AG04450 (cell line): ENCODE data around the gene PRR36. TPM values are rescaled to one million over a fixed set of nuclear protein-coding genes. Genes with fewer than 3 reads are reported as not detected.

Experiments used
- CTCF ChIA-PET: fragments of 300-600, 350-600 bp; formaldehyde crosslinking; extraction: SDS; loops from one replicate; lab custom pipeline; 2022; ENCODE audit warnings: antibody characterized with exemption, inconsistent platforms; lab: Charles Lee
- POLR2A ChIA-PET: fragments of 350-600 bp; formaldehyde crosslinking; extraction: SDS; loops from one replicate; lab custom pipeline; 2021; ENCODE audit warnings: antibody characterized with exemption, inconsistent platforms; lab: Yijun Ruan, JAX
- DNase-seq: peaks from one replicate; pipeline ENCODE4 v3.0.0-alpha.2; 2011; ENCODE audit warnings: low read depth, low spot score
- H3K27ac ChIP-seq: one replicate; pipeline ENCODE4 v1.5.1; 2012; ENCODE audit warnings: low read depth, low read length, control low read depth
- H3K27me3 ChIP-seq: one replicate; pipeline ENCODE4 v1.6.0; 2012; ENCODE audit warnings: low read length; ENCODE audit not compliant: control insufficient read depth, insufficient read depth
- H3K4me3 ChIP-seq: 2 replicates; pipeline ENCODE4 v1.5.1; 2011; ENCODE audit warnings: mild to moderate bottlenecking, low read depth, low read length, control low read depth
- H3K9me3 ChIP-seq: 2 replicates; pipeline ENCODE4 v1.5.1; 2012; ENCODE audit warnings: low read length; ENCODE audit not compliant: control insufficient read depth, insufficient read depth
- CTCF ChIP-seq: IDR thresholded peaks from 2 replicates; pipeline ENCODE4 v1.5.1; 2011; ENCODE audit warnings: low read depth, low read length, control low read depth, inconsistent platforms
- polyA plus RNA-seq: library from polyadenylated mRNA; depleted of rRNA; stranded (reverse); fragments of >200 nt; gene quantifications from 2 replicates; pipeline ENCODE4 v1.2.3, GENCODE V29; 2011

The PRR36 gene
- polyA plus RNA-seq, 1 experiment, result not detected

- ChIA-PET CTCF (no interaction called here), POLR2A (no interaction called here)
- Histone ChIP-seq H3K27ac (no peak within 1 kb of the TSS), H3K9me3 (no peaks in the 10 kb centered on the region; the same call in 1 of the 2 replicates), H3K27me3 (peaks cover 4% of the 10 kb centered on the region), H3K4me3 (peak within 1 kb of the TSS; percentile 72)
- 0 out of 2 replicates have a peak, but pooled peaks have one; percentile 2 for TF ChIP-seq CTCF
- DNase-seq, result peak; percentile 100
Observed at GRCh38 chr19:7829561-7830271, 44.5 kb downstream of the PRR36 start, which contains the start of gene EVI5L. TSS of gene EVI5L (plus strand) at chr19:7830218. CDS start at chr19:7846543, 16,325 bp downstream.

DNA sequence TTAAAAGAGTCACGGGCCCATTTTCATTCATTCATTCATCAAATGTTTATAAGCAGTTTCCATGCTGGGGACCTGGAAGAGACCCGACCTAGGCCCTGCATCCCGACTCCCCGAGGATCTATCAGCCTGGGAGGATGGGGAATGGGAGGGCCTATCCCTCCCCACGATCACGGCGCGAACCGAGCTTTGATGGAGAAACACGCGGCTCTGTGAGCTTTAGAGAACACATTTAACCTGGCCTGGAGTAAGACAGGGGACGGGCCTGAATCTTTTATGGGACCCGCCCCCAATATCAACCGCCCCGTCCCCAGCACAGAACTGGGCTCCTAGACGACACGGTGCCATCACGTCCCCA is 45.0 kb downstream of the PRR36 start:
- DNase-seq, result no peak
- ChIA-PET POLR2A (no interaction called here), CTCF (interaction anchor here (0.7 kb wide), 1 partner anchor 28 kb away, joined by 4 read pairs; no protein-coding TSS in a partner anchor)
- Histone ChIP-seq H3K27ac (no peak overlapping the region), H3K4me3 (peak overlapping the region; percentile 45), H3K9me3 (no peaks in the 10 kb centered on the region; the same call in 1 of the 2 replicates), H3K27me3 (peaks cover 4% of the 10 kb centered on the region)
- no peak for TF ChIP-seq CTCF

DNA sequence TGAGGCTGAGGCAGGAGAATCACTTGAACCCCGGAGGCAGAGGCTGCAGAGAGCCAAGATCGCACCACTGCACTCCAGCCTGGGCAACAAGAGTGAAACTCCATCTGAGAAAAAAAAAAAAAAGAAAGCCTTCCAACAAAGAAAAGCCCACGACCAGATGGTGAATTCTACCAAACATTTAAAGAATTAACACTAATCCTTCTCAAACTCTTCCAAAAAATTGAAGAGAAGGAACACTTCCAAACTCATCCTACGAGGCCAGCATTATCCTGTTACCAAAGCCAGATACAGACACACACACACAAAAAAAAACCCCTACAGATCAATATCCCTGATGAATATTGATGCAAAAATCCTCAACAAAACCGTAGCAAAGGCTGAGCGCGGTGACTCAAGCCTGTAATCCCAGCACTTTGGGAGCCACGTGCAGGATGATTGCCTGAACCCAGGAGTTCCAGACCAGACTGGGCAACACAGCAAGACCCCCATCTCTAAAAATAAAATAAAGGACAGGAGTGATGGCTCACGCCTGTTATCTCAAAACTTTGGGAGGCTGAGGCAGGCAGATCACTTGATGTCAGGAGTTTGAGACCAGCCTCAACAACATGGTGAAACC is 50.4 kb downstream of the PRR36 start:
- ChIA-PET CTCF (no interaction called here), POLR2A (interaction anchor here (0.7 kb wide), 1 partner anchor 143 kb away, joined by 5 read pairs; no protein-coding TSS in a partner anchor)
- TF ChIP-seq CTCF, result no peak
- no peak for DNase-seq
- no peak overlapping the region for H3K4me3 ChIP-seq
- H3K27ac ChIP-seq, result no peak overlapping the region
- no peaks in the 10 kb centered on the region for H3K9me3 ChIP-seq
- H3K27me3 ChIP-seq, result peaks cover 10% of the 10 kb centered on the region

GRCh38 chr19:7822910-7823515 is 51.2 kb downstream of the PRR36 start:
- CTCF ChIA-PET, result no interaction called here
- Histone ChIP-seq H3K4me3 (no peak overlapping the region), H3K27me3 (peaks cover 10% of the 10 kb centered on the region), H3K9me3 (no peaks in the 10 kb centered on the region), H3K27ac (no peak overlapping the region)
- DNase-seq, result no peak
- TF ChIP-seq CTCF, result no peak
- POLR2A ChIA-PET, result no interaction called here
